ENCODE measurements around the gene OXNAD1.

DNA sequence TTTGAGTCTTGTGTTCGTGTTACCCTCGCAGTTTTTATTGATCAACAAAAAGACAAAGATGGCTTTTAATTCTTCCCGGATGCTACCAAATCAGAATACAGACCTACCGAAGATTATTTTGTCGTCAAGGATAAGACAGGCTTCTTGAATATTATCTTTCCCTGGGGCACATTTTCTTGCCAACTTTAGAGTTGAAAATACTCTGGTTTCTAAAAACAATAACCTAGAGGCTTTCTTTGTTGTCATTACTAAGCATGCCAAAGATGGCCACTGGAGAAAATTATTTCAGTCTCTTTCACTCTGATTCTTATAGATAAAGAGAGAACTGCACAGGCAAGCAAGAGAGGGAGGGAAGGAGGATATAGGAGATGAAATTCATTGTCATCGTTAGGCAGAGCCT lies 33.9 kb downstream of the OXNAD1 start:
- TF ChIP-seq, protein P1, sequence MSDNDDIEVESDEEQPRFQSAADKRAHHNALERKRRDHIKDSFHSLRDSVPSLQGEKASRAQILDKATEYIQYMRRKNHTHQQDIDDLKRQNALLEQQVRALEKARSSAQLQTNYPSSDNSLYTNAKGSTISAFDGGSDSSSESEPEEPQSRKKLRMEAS (IDR thresholded peaks at IDR 0.05), result no peak
- no peak for TF ChIP-seq YEATS4 (CRISPR knock-in tag; IDR thresholded peaks at IDR 0.05; ENCODE audit: borderline replicate concordance)
- TF ChIP-seq ZNF10 (CRISPR knock-in tag; IDR thresholded peaks at IDR 0.05; ENCODE audit: borderline replicate concordance, low read depth), result no peak
- TF ChIP-seq ZNF816 (CRISPR knock-in tag; IDR thresholded peaks at IDR 0.05; ENCODE audit: borderline replicate concordance), result no peak

Data from HepG2 (cell line).